OCI-LY1 (cell line): Measurements from ENCODE around the gene RGS7.

ENCODE experiments used
- H2AFZ ChIP-seq: fragments of 200-600 bp; sonication (generic), shearing (Covaris generic); 2 replicates; pipeline ENCODE4 v1.6.0; 2014; ENCODE audit warnings: antibody characterized with exemption, mild to moderate bottlenecking, low read length
- H3F3A ChIP-seq: fragments of 200-600 bp; sonication (generic), shearing (Covaris generic); 2 replicates; pipeline ENCODE4 v1.6.0; 2014; ENCODE audit warnings: mild to moderate bottlenecking, antibody characterized with exemption, low read length, moderate library complexity; ENCODE audit not compliant: insufficient read depth
- H3K27ac ChIP-seq: fragments of 200-600 bp; sonication (generic); 2 replicates; pipeline ENCODE4 v1.5.1; 2014; ENCODE audit warnings: low read length, mixed run types, mild to moderate bottlenecking, low read depth; ENCODE audit not compliant: poor library complexity, severe bottlenecking
- H3K27me3 ChIP-seq: fragments of 200-600 bp; sonication (generic); 2 replicates; pipeline ENCODE4 v1.6.0; 2014; ENCODE audit warnings: antibody characterized with exemption, mild to moderate bottlenecking, low read length, moderate library complexity; ENCODE audit not compliant: insufficient read depth
- H3K36me3 ChIP-seq: fragments of 200-600 bp; sonication (generic); 2 replicates; pipeline ENCODE4 v1.6.1; 2014; ENCODE audit warnings: mild to moderate bottlenecking, antibody characterized with exemption, low read length, moderate library complexity, mixed read lengths; ENCODE audit not compliant: insufficient read depth
- H3K4me1 ChIP-seq: fragments of 200-600 bp; sonication (generic); 2 replicates; pipeline ENCODE4 v1.5.1; 2014; ENCODE audit warnings: mild to moderate bottlenecking, low read length, moderate library complexity; ENCODE audit not compliant: insufficient read depth, severe bottlenecking
- H3K4me2 ChIP-seq: fragments of 200-600 bp; sonication (generic), shearing (Covaris generic); 2 replicates; pipeline ENCODE4 v1.6.1; 2014; ENCODE audit warnings: low read length
- H3K4me3 ChIP-seq: fragments of 200-600 bp; sonication (generic); 2 replicates; pipeline ENCODE4 v1.5.1; 2014; ENCODE audit warnings: low read length, low read depth, mild to moderate bottlenecking, mixed read lengths; ENCODE audit not compliant: poor library complexity, severe bottlenecking
- H3K79me2 ChIP-seq: fragments of 200-600 bp; shearing (Covaris generic); 2 replicates; pipeline ENCODE4 v1.6.1; 2016; ENCODE audit warnings: mixed run types, low read length, mixed read lengths; ENCODE audit not compliant: insufficient read depth
- H3K9ac ChIP-seq: fragments of 200-600 bp; sonication (generic), shearing (Covaris generic); 2 replicates; pipeline ENCODE4 v1.6.1; 2014; ENCODE audit warnings: mild to moderate bottlenecking, low read length, mixed read lengths
- H3K9me2 ChIP-seq: fragments of 200-600 bp; sonication (generic), shearing (Covaris generic); 2 replicates; pipeline ENCODE4 v1.6.1; 2014; ENCODE audit warnings: low read depth, mild to moderate bottlenecking, low read length, mixed read lengths
- H3K9me3 ChIP-seq: fragments of 200-600 bp; shearing (Covaris generic); 2 replicates; pipeline ENCODE4 v1.6.1; 2014; ENCODE audit warnings: low read length, mixed read lengths
- H4K20me1 ChIP-seq: fragments of 200-600 bp; sonication (generic), shearing (Covaris generic); 2 replicates; pipeline ENCODE4 v1.6.0; 2016; ENCODE audit warnings: mild to moderate bottlenecking, low read length; ENCODE audit not compliant: insufficient read depth
- CTCF ChIP-seq: fragments of 200-600 bp; sonication (generic), shearing (Covaris generic); IDR thresholded peaks from 2 replicates; pipeline ENCODE4 v1.5.1; 2017; ENCODE audit warnings: mild to moderate bottlenecking, antibody characterized with exemption, low read length, moderate library complexity, mixed read lengths
- EZH2 ChIP-seq: fragments of 200-600 bp; sonication (generic), shearing (Covaris generic); IDR thresholded peaks from 2 replicates; pipeline ENCODE4 v1.8.0; 2017; ENCODE audit warnings: borderline replicate concordance, mixed run types, mild to moderate bottlenecking, antibody characterized with exemption, low read length, moderate library complexity, mixed read lengths

RGS7 gene

GRCh38 chr1:241274693-241275092, 82.3 kb downstream of the RGS7 start:
- TF ChIP-seq EZH2 (no peak), CTCF (no peak)
- Histone ChIP-seq H3K4me3 (no peak overlapping the region), H3K9me3 (no peaks in the 10 kb centered on the region), H3F3A (no peaks in the 10 kb centered on the region), H3K36me3 (no peaks in the 10 kb centered on the region), H4K20me1 (no peaks in the 10 kb centered on the region), H2AFZ (no peak overlapping the region), H3K4me1 (no peaks in the 10 kb centered on the region), H3K9ac (no peak overlapping the region), H3K4me2 (no peak overlapping the region), H3K27me3 (no peaks in the 10 kb centered on the region), H3K79me2 (no peaks in the 10 kb centered on the region), H3K27ac (no peak overlapping the region), H3K9me2 (no peaks in the 10 kb centered on the region)

- no peaks in the 10 kb centered on the region for H3K79me2 ChIP-seq
- H3K36me3 ChIP-seq: no peaks in the 10 kb centered on the region
- no peak overlapping the region for H3K4me2 ChIP-seq
- H3F3A ChIP-seq: no peaks in the 10 kb centered on the region
- H2AFZ ChIP-seq: no peak overlapping the region
- no peak overlapping the region for H3K4me3 ChIP-seq
- H3K27me3 ChIP-seq: no peaks in the 10 kb centered on the region
- H3K4me1 ChIP-seq: no peaks in the 10 kb centered on the region
- TF ChIP-seq EZH2: no peak
- no peak for TF ChIP-seq CTCF
- H4K20me1 ChIP-seq: no peaks in the 10 kb centered on the region
- H3K9me3 ChIP-seq: no peaks in the 10 kb centered on the region
- H3K27ac ChIP-seq: no peak overlapping the region
- H3K9ac ChIP-seq: no peak overlapping the region
- H3K9me2 ChIP-seq: no peaks in the 10 kb centered on the region
These were observed 84.2 kb downstream of the RGS7 start for GRCh38 chr1:241272828-241273227.

GRCh38 chr1:241271427-241271826, 85.6 kb downstream of the RGS7 start:
- H3K27ac ChIP-seq: no peak overlapping the region
- no peak overlapping the region for H3K4me2 ChIP-seq
- no peaks in the 10 kb centered on the region for H3K9me3 ChIP-seq
- H3K4me1 ChIP-seq: no peaks in the 10 kb centered on the region
- TF ChIP-seq CTCF (no peak), EZH2 (no peak)
- no peak overlapping the region for H3K9ac ChIP-seq
- no peak overlapping the region for H3K4me3 ChIP-seq
- no peaks in the 10 kb centered on the region for H4K20me1 ChIP-seq
- H3F3A ChIP-seq: no peaks in the 10 kb centered on the region
- H3K79me2 ChIP-seq: no peaks in the 10 kb centered on the region
- no peaks in the 10 kb centered on the region for H3K36me3 ChIP-seq
- H2AFZ ChIP-seq: no peak overlapping the region
- H3K9me2 ChIP-seq: no peaks in the 10 kb centered on the region
- H3K27me3 ChIP-seq: peaks cover 3% of the 10 kb centered on the region; the same call in 1 of the 2 replicates
